Myocyte (in vitro differentiated cells): ENCODE data around the gene APC. TPM values are rescaled to one million over a fixed set of nuclear protein-coding genes. Genes with fewer than 3 reads are reported as not detected.
"Not testable (repeated sequence)": the region's sequence is repeated elsewhere in the genome, so short reads cannot be mapped to it uniquely, and the experiment has no call there.

Source experiments
- DNase-seq: peaks from one replicate; pipeline ENCODE4 v3.0.0-alpha.2; 2012; ENCODE audit warnings: low read depth
- total RNA-seq: library from RNA; depleted of rRNA; stranded (reverse); fragments of >200 nt; gene quantifications from 2 replicates; pipeline ENCODE4 v1.2.3, GENCODE V29; 2014

APC gene
- total RNA-seq, 1 donor from 2014 or later, result 86.6 TPM

- DNase-seq, result no peak
Measured at GRCh38 chr5:112854651-112855050, 117.0 kb downstream of the APC start.

GRCh38 chr5:112857866-112858265 lies 120.2 kb downstream of the APC start:
- DNase-seq, result no peak

- not testable (repeated sequence) for DNase-seq
Measured at GRCh38 chr5:112860571-112860928, 122.9 kb downstream of the APC start.

DNA sequence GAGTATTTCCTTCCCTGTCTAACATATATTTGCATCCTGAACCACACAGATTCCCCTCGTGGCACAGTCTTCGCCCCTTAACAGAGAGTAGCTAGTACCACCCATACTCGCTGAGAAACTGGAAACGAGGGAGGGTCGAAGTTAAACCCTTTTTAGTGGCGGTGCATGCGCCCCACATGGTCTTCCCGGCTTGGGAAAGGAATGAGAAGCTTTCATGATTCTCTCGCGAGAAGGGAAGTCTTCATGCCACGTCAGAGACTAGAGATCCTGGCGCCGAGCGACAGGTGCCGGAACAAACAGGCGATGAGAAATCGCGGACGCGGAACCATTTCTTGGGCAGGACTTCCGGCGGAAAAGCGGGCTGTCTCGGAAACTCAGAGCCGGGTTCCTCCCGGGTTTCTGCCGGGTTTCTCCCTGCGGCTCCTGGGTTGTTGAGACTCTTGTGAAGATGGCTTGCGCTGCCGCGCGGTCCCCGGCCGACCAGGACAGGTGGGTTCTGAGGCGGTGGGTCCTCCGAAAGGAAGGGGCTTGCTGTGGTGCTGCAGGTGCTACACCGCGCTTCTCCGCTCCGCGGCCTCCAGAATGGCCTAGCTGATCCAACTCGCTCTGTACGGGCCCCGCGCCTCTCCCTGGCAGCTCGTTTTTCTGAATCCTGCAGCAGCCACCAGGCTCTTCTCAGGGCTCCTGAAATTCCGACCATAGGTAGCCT lies 123.4 kb downstream of the APC start, which contains the start of gene SRP19:
Gene SRP19 (plus strand): TSS at position 359 of the 709 bp plus-strand sequence. CDS start 90 bp downstream, at position 449.
- peak; percentile 99 for DNase-seq

- DNase-seq, result no peak
Measured at GRCh38 chr5:112861638-112861985, 123.9 kb downstream of the APC start.

DNA sequence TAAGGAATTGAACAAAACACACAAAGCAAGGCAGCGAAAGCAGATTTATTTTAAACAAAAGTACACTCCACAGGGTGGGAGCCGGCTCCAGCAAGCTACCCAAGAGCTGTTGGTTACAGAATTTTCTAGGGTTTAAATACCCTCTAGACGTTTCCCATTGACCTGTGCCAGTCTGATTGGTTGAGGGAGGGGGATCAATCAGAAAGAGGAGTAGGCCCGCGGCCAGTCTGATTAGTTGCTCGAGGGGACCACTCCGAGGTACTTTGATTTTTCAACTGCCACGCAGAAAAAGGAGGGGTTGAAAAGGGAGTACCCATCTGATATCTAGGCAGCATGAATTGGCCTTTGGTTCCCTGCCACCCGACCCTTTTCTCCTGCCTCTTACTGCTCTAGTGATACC lies 124.4 kb downstream of the APC start:
- DNase-seq, result no peak

DNA sequence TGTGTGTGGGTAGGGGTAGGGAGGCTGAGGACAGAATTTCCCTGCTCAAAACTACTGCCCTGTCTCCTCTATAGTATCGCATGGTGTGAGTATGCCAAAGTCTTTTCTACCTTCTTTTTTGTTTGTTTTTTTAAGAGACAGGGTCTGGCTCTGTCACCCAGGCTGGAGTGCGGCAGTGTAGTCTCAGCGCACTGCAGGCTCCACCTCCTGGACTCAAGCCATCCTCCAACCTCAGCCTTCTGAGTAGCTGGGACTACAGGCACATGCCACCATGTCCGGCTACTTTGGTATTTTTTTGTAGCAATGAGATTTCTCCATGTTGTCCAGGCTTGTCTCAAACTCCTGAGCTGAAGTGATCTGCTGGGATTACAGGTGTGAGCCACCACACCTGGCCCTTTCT lies 125.9 kb downstream of the APC start:
- no peak for DNase-seq

- DNase-seq, result no peak
Measured at GRCh38 chr5:112865128-112865527, 127.4 kb downstream of the APC start.

DNA sequence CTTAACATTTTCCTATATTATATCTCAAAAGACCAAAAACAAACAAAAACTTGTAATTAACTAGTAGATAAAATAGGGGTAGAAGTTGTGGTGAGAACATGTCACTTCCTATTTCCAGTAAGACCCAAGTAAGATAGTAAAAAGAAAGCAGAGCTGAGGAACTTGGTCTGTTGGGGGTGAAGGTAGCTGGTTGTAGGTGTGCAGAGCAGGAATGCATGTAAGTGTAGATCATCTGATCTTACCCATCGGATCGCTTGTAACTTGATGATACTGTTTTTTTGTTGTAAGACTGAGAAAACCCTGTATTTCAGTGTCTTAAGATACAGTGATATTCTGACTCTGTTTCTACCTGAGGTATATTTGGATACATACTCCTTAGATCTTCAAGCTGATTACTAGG lies 129.1 kb downstream of the APC start:
- DNase-seq, result no peak

- no peak for DNase-seq
Measured at GRCh38 chr5:112867411-112867810, 129.7 kb downstream of the APC start.

DNA sequence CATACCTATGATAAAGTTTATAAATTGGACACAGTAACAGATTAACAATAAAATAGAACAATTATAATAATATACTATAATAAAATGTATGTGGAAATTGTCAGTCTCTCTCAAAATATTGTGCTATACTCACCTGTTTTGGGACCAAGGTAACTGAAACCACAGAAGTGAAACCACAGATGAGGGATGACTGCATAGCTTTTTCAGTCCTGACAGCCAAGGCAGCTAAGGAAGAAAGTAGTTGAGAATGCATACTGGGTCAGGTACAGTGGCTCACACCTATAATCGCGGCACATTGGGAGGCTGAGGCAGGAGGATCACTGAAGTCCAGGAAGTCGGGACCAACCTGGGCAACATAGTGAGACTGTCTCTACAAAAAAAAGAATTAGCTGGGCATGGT lies 132.3 kb downstream of the APC start:
- no peak for DNase-seq

- no peak for DNase-seq
Measured at GRCh38 chr5:112870966-112871365, 133.3 kb downstream of the APC start.

DNA sequence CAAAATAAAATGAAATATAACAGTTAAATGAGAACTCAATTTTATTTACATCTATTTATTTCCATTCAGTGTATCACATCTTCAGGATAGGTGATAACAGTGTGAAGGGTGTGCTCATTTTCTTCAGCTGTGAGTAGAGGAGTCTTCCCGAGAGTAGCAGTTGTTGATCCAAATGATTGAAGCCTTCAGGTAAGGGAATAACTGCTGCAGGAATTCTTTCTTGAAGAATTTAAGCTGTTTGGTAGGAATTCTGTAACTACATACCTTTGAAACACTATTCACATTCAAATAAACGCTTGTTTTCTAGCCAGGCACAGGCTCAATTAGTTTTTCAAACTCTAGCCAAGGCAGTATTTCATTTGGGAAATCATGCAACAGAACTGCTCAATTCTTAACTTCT lies 138.7 kb downstream of the APC start:
- no peak for DNase-seq

GRCh38 chr5:112878101-112878500 lies 140.4 kb downstream of the APC start:
- DNase-seq, result no peak

DNA sequence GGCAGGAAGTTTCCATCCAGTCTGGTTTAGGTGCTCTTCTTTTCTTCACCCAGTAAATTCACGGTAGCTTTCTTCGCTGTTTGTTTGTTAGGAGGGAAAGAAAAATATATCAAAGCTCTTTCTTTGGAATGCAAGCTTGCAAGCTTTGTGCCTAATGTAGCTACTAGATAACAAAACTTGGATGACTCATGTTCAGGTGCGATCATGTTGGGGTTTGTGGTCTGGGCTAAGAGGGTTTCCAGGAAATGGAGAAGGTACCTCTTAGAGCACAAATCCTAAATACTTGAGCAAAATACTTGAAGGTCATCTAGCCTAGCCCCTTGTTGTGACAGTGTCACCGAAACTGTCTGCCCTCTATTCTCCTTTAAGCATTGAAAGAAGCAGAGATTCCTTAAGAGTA lies 141.1 kb downstream of the APC start:
- DNase-seq, result no peak

DNA sequence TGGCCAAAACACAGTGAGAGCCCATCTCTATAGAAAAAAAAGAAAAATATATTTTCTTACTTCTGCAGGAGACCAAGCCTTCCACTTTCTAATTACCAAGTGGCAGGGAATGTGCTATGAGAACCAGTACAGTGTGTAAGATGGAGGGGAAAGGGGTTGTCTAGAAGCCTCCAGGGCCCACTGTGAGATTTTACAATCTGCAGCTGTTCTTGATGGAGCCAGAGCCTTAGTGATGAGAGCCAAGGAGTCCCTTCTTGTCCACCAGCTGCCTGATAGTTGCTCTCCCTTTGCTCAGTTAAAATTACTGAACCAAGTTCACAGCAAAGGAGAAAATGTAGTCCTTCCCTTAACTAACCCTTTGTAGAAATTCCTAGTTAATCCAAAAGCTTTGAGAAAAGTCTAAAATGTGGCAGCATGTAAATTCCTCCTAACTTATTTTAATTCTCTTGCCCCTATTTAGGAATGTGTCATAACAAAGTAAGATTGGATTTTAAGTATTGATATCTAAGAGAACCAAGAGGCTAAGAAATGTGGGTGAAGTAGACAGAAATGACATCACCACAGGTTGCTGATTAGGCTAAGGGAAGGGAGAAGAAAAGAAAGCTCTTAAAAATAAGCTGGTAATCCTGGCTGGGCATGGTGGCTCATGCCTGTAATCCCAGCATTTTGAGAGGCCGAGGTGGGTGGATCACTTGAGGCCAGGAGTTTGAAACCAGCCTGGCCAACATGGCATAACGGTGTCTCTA lies 142.7 kb downstream of the APC start:
- DNase-seq, result peak; percentile 65

- no peak for DNase-seq
Measured at GRCh38 chr5:112883192-112883591, 145.5 kb downstream of the APC start.

DNA sequence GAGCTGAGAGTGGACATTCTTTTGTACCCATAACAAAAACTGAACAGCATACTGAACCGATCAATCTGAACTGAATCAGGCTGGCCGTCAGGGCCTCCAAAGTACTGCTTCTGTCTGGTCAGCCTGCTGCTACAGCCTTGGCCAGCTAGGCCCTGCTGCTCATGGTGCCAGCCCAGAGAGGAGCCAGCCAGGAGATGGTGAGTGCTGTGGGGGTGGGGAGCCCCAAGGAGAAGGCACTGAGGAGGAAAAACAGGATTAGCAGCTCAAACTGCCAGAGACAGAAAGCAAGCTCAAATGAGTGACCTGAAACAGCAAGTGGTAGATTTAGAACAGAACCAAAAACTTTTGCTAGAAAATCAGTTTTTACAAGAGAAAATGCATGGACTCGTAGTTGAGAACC lies 147.3 kb downstream of the APC start:
- no peak for DNase-seq

DNA sequence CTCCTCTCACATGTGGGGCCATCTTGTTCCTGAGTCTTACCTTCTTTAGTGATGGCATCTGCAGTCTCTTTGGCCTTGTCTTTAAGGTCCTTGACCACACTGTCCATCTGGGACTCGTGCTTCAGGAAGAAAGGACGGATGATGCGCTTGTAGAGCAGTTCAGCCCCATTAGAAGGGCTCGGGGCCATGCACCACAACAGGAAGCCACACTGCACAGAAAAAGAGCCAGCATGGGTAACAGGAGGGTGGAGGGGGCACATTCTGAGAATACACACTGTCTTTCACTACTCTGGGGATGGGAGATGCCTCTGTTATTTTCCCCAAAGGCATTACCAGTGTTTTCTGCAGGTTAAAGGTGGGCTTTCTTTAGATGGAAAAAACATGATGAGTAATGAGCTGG lies 149.3 kb downstream of the APC start:
- no peak for DNase-seq

DNA sequence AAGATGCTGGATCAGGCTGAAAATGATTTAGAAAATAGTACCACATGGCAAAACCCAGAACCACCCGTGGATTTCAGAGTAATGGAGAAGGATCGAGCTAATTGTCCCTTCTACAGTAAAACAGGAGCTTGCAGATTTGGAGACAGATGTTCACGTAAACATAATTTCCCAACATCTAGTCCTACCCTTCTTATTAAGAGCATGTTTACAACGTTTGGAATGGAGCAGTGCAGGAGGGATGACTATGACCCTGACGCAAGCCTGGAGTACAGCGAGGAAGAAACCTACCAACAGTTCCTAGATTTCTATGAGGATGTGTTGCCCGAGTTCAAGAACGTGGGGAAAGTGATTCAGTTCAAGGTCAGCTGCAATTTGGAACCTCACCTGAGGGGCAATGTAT lies 154.4 kb downstream of the APC start:
- DNase-seq, result not testable (repeated sequence)

DNA sequence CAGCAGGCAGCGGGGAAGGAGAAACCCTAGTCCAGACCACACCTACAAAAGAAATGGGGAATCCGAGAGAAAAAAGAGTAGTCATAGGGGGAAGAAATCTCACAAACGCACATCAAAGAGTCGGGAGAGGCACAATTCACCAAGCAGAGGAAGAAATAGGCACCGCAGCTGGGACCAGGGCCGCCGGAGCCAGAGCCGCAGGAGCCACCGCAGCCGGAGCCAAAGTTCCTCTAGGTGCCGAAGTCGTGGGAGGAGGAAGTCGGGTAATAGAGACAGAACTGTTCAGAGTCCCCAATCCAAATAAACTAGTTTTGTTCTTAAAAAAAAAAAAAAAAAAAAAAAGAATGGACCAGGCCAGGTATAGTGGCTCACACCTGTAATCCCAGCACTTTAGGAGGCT lies 155.1 kb downstream of the APC start:
- DNase-seq, result no peak

DNA sequence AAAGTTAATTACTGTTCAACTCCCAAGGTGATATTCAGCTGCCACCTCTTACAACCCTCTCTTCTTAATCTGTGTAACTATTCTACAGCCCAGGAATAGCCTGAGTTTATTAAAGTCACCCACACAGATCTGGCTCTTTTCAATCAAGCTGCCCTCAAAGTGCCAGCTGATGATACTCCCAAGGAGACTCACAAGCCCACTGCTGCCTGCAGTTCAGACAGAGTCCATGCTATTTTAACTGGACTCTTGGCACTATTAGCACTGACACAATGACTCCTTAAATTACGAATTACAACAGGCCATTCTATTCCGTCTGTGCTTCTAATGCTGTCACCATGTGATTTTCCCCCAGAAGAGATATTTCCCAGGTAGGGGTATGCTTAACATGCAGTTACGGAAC lies 158.0 kb downstream of the APC start:
- DNase-seq, result peak; percentile 72
